GM12891 (cell line): ENCODE measurements around the gene FBXO17.
"Not testable (repeated sequence)": the region's sequence is repeated elsewhere in the genome, so short reads cannot be mapped to it uniquely, and the experiment has no call there.

Source experiments
- DNase-seq: peaks from one replicate; pipeline ENCODE4 v3.0.0; 2011; ENCODE audit warnings: low spot score; ENCODE audit not compliant: insufficient read length
- FAIRE-seq: peaks from 2 replicates; lab custom pipeline; 2011; peaks lifted over from hg19 to GRCh38; lab: Jason Lieb, UNC
- PAX5 ChIP-seq: IDR thresholded peaks from 2 replicates; pipeline ENCODE4 v1.6.1; 2011; ENCODE audit warnings: low read length, moderate library complexity, mild to moderate bottlenecking; ENCODE audit not compliant: insufficient read depth, severe bottlenecking
- POLR2A ChIP-seq: IDR thresholded peaks from 2 replicates; pipeline ENCODE4 v1.6.1; 2011; ENCODE audit warnings: low read depth, low read length, control low read depth
- POLR2AphosphoS5 ChIP-seq: IDR thresholded peaks from 2 replicates; pipeline ENCODE4 v1.6.1; 2011; ENCODE audit warnings: low read depth, low read length, control low read depth
- POU2F2 ChIP-seq: IDR thresholded peaks from 2 replicates; pipeline ENCODE4 v1.6.1; 2011; ENCODE audit warnings: low read depth, mild to moderate bottlenecking, control low read depth, low read length, moderate library complexity
- SPI1 ChIP-seq: IDR thresholded peaks from 2 replicates; pipeline ENCODE4 v1.6.1; 2011; ENCODE audit warnings: low read depth, low read length, control low read depth
- TAF1 ChIP-seq: IDR thresholded peaks from 2 replicates; pipeline ENCODE4 v1.6.1; 2011; ENCODE audit warnings: low read depth, low read length, control low read depth

The FBXO17 gene

DNA sequence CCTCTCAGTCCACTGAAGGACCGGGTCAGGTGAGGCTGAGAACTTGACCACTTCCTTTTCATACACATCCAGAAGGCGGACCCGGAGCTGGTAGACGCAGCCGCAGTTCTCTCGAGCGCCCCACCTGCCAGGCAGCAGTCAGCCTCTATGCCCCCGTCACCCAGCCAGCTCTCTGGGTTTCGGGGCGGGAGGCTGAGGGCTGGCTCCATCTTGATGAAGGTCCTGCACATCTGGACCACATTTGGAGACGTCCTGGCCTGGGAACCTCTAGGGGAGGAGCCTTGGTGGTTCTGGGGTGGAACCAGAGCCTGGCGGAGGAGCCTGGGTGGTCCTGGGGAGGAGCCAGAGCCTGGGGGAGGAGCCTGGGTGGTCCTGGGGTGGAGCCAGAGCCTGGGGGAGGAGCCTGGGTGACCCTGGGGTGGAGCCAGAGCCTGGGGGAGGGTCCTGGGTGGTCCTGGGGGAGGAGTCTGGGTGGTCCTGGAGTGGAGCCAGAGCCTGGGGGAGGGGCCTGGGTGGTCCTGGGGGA lies 30.5 kb downstream of the FBXO17 start:
- no peak for FAIRE-seq
- no peak for TF ChIP-seq POLR2AphosphoS5

DNA sequence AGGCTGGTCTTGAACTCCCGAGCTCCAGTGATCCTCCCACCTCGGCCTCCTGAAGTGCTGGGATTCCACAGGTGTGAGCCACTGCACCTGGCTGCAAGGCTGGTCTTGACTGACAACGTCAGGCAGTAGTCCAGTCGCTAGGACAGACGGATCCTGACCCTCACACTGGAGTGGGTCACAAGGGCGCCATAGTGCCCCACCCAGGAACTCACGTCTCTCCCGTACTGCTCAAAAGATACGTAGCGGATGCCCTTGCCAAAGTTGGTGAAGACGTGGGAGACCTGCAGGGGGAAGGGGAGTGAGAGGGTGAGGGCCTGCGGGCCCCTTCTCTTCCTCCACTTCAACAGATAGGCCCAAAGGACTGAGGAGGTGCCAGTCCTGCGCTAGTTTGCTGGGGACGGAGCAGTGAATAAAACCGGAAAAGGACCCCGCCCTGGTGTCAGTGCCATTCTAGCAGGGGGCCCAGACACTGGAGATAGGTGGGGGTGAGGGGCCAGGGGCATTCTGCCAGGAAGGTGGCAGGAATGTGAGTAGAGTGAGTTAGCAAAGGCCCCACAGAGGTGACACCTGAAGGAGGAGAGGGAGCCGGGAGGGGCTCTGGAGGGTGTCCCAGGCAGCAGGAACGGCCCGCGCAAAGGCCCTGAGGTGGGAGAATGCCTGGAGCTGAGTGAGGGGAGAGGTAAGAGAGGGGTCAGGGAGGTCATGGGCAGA lies 32.9 kb downstream of the FBXO17 start:
- FAIRE-seq = no peak
- no peak for TF ChIP-seq POLR2A
- TF ChIP-seq SPI1 = no peak
- TF ChIP-seq POLR2AphosphoS5 = no peak
- TF ChIP-seq POU2F2 = no peak
- TF ChIP-seq TAF1 = no peak
- TF ChIP-seq PAX5 = no peak

More for the DNA sequence above, 30.5 kb downstream of the FBXO17 start:
- no peak for DNase-seq

DNA sequence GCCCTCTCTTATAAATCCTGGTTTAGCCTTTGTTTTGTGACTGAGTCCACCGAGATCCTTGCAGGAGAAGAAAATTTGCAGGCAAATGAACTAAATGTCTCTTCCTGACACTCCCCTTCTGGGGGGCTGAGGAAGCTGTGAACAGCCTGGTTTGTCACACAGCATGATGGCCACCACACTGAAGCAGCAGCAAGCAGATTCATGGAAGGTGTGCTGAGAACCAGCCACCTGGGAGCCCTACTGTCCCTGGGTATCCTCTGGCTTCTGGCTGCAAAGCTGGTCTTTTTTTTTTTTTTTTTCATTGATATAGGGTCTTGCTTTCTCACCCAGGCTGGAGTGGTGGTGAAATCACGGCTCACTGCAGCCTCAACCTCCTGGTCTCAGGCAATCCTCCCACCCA lies 33.6 kb downstream of the FBXO17 start:
- FAIRE-seq (no peak), DNase-seq (no peak)
- TF ChIP-seq TAF1 = no peak
- TF ChIP-seq POLR2AphosphoS5 = no peak
- TF ChIP-seq SPI1 = no peak
- TF ChIP-seq POU2F2 = no peak
- TF ChIP-seq POLR2A = no peak
- no peak for TF ChIP-seq PAX5

More for the DNA sequence above, 32.9 kb downstream of the FBXO17 start:
- DNase-seq = no peak

DNA sequence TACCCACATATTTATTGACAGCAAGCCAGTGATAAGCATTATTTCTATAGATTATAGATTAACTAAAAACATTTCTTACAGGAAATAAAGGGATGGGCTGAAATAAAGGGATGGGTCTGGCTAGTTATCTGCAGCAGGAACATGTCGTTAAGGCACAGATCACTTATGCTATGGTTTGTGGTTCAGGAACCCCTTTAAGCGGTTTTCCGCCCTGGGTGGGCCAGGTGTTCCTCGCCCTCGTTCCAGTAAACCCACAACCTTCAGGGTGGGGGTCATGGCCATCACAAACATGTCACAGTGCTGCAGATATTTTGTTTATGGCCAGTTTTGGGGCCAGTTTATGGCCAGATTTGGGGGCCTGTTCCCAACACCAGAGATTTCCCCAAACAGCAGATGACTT lies 34.1 kb downstream of the FBXO17 start:
- DNase-seq, FAIRE-seq: not testable (repeated sequence)

DNA sequence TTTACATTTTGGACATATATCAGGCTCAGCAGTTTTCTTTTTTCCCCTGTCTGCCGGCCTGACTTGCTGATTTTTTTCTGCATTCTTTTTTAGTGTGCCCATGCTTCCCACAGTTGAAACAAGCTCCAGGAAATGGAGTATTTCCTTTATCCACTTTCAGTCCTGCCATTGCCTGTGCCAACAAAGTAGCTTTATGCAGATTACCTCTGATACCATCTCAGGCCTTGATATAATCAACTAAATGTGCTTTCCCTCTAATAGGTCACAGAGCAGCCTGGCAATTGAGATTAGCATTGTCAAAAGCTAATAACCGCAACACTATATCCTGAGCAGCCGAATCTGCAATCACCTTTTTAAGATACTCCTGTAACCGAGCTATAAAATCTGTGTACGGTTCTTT lies 35.6 kb downstream of the FBXO17 start:
- DNase-seq = no peak
- FAIRE-seq = no peak
- TF ChIP-seq POLR2AphosphoS5 (no peak), TAF1 (no peak), SPI1 (no peak), POU2F2 (no peak), PAX5 (no peak), POLR2A (no peak)

DNA sequence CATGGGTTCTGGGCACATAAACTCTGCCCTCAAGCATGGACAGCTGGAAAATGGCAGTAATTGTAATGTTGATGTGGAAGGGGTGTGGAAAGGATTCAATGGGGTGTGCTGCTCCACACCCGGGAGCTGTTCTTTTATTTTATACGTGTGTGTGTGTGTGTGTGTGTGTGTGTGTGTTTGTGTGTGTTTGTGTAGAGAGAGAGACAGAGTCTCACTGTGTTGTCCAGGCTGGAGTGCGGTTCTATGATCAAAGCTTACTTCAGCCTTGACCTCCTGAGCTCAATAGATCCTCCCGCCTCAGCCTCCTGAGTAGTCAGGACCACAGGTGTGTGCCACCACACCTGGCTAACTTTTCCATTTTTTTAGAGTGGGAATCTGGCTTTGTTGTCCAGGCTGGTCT lies 42.0 kb downstream of the FBXO17 start:
- no peak for FAIRE-seq
- TF ChIP-seq POLR2A (no peak), TAF1 (no peak)
- DNase-seq = no peak

DNA sequence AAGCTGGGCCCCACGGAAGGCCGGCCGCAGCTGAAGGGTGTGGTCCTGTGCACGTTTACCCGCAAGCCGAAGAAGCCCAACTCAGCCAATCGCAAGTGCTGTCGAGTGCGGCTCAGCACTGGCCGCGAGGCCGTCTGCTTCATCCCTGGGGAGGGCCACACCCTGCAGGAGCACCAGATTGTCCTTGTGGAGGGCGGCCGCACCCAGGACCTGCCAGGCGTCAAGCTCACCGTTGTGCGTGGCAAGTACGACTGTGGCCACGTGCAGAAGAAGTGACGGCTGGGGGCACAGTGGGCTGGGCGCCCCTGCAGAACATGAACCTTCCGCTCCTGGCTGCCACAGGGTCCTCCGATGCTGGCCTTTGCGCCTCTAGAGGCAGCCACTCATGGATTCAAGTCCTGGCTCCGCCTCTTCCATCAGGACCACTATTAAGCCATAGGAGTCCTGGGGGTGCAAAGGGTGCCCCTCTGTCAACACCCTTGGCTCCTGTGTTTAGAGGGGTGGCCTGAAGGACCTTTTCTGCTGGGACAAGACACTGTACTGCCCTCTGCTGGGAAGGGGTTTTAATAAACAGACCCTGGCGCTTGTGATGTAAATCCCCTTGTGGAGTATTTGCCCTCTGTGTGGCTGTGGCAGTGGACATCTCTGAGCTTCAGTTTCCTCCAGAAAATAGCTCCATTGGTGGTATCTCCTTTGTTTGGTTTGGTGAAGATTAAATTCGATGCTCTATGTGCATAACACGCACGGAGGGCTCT lies 42.9 kb downstream of the FBXO17 start:
- no peak for TF ChIP-seq SPI1
- no peak for DNase-seq
- FAIRE-seq = no peak

DNA sequence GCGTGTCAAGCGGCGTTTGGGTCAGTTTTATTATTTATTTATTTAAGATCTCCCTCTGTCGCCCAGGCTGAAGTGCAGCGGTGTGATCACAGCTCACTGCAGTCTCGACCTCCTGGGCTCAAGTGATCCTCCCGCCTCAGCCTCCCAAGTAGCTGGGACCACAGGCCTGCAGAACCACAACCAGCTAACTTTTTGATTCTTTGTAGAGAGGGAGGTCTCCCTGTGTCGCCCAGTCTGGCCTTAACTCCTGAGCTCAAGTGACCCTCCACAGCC lies 44.1 kb downstream of the FBXO17 start:
- no peak for TF ChIP-seq POLR2AphosphoS5
- TF ChIP-seq PAX5 = no peak
- TF ChIP-seq TAF1 = no peak
- no peak for TF ChIP-seq POU2F2
- no peak for TF ChIP-seq POLR2A
- no peak for TF ChIP-seq SPI1
- FAIRE-seq (no peak), DNase-seq (no peak)

DNA sequence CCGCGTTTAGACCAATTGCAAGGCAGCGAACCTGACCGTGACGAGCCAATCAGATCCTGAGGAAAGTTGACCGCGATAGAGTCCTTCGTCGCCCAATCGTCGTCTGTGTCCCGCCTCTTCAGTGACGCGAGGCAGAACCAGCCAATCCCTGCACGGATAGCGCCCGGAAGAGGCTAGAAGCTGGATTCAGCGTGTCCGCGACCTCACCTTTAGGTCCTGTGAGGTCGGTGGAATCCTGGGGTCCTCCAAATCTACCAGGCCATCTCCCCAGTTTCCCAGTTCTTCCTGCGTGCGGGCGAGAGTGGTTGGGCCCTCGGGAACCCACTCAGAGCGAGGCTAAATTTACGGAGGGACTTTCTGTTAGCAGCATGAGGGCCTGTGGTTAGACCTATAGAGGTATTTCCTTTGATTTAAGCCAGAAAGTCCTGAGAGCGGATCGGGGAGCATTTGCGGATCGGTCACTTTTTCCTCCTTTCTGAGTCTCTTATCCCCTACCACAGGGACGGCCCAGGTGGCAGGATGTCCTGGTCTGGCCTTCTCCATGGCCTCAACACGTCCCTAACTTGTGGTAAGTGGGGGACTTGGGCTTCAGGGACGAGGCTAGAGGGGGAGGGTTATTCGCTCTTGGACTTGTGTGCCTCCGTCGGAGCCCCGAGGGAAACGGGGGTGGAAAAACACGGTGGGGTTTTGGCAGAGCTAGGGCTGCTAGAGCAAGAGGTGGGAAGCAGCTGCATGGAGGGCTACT lies 44.6 kb downstream of the FBXO17 start, which contains the start of gene MRPS12:
TSS of gene MRPS12 (plus strand) at position 169 of the 745 bp plus-strand sequence. CDS start at position 520, 351 bp downstream.
- peak; percentile 100 for FAIRE-seq
- TF ChIP-seq TAF1 (peak; percentile 47; the same call in 1 of the 2 replicates), SPI1 (no peak), POLR2AphosphoS5 (peak; percentile 94), POU2F2 (0 out of 2 replicates have a peak, but pooled peaks have one; percentile 69), POLR2A (peak; percentile 92)
- DNase-seq = peak; percentile 96
